GM18858 (cell line): ENCODE results near the gene PDZD8.
A peak's percentile ranks its signal among the peaks of the same experiment; 100 is the strongest.

Source experiments
- ATAC-seq: cut with Tn5 transposase; IDR thresholded peaks from one replicate; pipeline ENCODE4 v1.9.1; 2021; ENCODE audit not compliant: unreplicated experiment

PDZD8 gene, protein sequence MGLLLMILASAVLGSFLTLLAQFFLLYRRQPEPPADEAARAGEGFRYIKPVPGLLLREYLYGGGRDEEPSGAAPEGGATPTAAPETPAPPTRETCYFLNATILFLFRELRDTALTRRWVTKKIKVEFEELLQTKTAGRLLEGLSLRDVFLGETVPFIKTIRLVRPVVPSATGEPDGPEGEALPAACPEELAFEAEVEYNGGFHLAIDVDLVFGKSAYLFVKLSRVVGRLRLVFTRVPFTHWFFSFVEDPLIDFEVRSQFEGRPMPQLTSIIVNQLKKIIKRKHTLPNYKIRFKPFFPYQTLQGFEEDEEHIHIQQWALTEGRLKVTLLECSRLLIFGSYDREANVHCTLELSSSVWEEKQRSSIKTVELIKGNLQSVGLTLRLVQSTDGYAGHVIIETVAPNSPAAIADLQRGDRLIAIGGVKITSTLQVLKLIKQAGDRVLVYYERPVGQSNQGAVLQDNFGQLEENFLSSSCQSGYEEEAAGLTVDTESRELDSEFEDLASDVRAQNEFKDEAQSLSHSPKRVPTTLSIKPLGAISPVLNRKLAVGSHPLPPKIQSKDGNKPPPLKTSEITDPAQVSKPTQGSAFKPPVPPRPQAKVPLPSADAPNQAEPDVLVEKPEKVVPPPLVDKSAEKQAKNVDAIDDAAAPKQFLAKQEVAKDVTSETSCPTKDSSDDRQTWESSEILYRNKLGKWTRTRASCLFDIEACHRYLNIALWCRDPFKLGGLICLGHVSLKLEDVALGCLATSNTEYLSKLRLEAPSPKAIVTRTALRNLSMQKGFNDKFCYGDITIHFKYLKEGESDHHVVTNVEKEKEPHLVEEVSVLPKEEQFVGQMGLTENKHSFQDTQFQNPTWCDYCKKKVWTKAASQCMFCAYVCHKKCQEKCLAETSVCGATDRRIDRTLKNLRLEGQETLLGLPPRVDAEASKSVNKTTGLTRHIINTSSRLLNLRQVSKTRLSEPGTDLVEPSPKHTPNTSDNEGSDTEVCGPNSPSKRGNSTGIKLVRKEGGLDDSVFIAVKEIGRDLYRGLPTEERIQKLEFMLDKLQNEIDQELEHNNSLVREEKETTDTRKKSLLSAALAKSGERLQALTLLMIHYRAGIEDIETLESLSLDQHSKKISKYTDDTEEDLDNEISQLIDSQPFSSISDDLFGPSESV

DNA sequence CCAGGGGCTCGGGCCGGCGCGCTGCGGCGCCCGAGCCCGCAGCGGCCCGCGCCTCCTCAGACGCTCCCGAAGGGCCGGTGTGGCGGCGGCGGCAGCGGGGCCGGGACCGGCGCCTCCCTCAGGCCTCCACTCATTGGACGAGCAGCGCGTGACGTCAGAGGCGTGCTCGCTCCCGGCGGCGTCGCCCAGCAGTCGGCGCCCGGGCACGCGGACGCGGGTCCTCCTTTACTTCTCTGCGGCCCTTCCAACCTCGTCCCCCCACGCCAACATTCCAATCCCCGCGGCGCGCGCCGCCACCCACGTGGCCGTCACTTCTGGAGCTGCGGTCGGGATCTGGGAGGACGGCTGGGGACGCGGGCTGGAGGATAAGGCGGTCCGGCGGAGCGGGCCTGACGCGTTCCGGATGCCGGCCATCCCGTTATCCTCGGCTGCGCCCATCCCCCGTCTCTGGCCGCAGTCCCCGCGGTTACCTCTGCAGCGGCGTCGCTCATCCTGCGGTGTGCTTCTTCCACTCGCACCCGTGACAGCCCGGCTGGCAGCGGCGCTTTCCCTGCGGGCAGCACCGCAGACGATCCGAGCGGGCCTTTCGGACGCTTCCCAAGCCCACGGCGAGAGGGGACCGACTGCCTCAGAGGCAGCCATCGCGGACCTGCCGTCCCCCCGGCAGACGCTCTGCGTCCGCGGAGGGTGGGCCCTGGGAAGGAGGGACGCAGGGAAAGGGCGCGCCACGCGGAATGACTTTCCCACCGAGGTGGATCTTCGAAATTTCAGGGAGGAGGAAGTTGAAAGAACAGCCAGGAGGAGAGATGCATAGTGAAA is at the start of gene PDZD8:
Gene PDZD8, minus strand, starts transcription at position 81 of the 819 bp plus-strand sequence. CDS start 213 bp downstream, outside the sequence.
- ATAC-seq = peak; percentile 78

DNA sequence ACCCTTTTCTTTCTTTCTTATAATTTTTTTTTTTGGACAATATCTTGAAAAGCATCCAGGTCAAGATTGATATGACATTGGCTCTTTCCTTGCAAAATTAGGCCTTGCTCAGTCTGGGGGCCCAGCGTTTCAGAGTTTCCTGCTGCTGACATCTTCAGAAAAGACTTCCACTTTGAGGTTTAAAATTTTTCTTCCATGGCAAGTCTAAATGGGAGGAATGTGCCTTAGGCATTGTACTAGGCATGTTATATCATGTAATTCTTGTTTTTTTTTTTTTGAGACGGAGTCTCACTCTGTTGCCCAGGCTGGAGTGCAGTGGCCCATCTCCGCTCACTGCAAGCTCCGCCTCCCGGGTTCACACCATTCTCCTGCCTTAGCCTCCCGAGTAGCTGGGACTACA is 48.9 kb upstream of the PDZD8 start:
- no peak for ATAC-seq

DNA sequence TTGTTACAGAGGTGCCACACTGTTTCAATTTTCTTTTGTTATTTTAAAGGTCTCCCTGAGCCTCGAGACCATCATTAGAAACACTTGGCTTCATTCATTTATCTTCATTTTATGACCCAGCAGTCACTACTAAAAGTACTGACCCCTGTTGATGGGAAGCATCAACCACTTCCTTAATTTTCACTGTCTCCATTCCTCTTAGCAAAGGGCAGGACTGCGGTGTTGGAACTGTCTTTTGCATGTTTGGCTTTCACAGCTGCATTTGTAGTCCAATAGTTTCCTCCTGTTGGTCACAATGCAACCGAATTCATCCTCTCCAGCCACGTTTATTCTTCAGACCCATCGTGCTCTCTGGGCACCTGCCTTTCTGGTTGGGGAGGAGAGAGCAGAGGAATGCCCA is 46.7 kb upstream of the PDZD8 start:
- ATAC-seq = no peak

GRCh38 chr10:117420768-117421167 is 45.5 kb upstream of the PDZD8 start:
- no peak for ATAC-seq

- ATAC-seq = no peak
These were observed 44.7 kb upstream of the PDZD8 start for GRCh38 chr10:117419921-117420320.

- ATAC-seq = no peak
These were observed 43.9 kb upstream of the PDZD8 start for GRCh38 chr10:117419159-117419558.

GRCh38 chr10:117418121-117418520 is 42.9 kb upstream of the PDZD8 start:
- ATAC-seq = no peak

DNA sequence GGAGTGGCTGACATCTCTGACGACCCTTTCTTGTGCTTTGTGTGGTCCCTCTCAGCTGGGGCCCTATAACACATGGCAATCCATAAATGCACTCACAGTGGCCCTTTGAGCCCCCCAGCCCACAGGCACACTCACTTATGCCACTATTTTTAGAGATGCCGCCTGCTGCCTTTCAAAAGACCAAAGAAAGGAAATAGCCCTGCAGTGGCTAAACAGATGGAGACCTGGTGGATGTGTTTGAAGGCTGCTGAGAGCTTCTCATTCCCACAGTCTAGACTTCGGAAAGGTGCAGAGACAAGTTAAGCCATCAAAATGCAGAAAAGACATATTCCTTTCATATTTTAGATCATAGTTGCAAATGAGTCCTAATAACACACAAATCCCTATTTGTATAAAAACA is 42.0 kb upstream of the PDZD8 start:
- no peak for ATAC-seq

DNA sequence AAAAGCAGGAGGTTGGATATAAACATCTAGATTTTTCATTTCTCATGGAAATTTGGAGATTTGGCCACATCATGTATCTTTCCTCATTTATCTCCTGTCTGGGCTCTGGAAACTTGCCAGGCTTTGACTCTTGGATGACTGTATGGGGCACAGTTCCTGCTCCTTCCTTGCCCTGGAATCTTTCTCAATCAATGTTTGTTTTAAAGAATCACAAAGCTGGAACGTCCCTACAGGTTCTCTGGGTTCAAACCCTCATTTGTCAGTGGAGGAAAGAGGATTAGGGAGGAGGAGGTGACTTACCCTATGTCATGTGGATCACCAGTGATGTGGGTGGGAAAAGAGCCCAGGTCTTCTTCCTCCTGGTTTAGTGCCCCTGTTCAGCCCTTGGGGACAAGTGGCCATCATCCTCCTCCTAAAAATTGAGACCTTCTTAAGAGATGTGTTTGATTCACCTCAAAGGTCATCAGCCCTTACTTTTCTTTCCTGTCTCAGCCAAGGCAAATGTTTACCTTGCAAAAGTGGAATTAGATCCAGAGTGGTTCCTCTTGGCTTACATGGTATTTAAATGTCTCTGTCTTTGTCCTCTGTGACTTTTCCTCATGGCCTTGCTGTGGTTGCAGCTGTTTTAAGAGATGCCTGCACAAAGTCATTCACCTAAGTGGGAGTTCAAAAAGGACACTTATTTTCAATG is 38.8 kb upstream of the PDZD8 start:
- ATAC-seq = no peak

GRCh38 chr10:117412469-117413010 is 37.3 kb upstream of the PDZD8 start:
- no peak for ATAC-seq

DNA sequence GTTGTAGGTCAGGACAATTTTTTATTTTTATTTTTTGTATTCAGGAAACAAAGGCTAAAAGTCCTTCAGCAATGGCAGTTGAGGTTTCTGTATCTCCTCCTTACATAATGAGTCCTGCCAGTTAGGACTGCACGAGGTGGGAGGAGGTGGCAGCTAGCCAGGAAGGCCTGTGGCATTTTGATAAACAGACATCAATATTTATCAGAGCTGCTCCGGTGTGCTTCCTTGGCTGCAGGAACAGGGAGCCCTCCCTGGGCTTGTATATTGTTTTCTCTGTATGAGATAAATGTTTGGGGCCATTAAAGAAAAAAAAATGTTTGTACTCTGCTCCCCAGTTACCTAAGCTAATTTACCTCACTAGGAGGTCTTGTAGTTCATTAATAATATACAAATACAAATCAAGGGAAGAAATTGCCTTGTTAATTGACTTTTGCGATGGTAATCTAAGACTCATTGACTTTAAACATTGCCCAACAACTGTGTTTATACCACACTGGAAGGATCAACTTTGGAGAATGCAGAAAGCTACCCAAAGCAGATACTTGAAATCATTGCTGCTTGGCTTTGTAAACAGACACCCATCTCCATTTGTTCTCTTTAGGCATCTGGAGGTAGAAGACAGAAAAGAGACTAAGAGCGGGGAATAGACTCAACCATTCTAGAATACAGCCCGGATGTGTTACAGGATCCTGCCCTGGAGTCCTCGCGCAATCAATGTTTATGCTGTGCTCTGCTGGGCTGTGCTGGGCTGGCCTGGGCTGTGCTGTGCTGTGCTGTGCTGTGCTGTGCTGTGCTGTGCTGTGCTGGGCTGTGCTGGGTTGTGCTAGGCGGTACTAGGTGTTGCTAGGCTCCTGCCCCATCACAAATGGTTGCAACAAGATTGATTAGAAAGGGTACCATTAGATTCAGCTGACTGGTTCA is 36.5 kb upstream of the PDZD8 start:
- ATAC-seq = no peak

DNA sequence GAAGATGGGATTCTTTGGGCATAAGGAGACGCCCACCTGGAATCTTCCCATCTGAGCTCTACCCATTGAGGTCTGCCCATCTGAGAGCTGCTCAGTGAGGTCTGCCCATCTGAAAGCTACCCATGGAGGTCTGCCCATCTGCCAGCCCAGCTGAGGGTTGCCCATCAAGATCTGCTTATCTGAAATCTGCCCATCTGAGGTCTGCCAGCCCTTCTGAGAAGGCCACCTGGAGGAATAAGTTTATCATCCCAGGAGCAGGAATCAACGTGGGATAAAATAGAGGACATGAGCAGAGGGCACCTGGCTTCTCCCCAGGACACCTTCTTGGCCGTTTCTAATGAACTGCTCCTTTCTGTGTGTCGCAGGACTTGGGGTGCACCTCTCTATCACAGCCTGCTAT is 35.3 kb upstream of the PDZD8 start:
- ATAC-seq = no peak

DNA sequence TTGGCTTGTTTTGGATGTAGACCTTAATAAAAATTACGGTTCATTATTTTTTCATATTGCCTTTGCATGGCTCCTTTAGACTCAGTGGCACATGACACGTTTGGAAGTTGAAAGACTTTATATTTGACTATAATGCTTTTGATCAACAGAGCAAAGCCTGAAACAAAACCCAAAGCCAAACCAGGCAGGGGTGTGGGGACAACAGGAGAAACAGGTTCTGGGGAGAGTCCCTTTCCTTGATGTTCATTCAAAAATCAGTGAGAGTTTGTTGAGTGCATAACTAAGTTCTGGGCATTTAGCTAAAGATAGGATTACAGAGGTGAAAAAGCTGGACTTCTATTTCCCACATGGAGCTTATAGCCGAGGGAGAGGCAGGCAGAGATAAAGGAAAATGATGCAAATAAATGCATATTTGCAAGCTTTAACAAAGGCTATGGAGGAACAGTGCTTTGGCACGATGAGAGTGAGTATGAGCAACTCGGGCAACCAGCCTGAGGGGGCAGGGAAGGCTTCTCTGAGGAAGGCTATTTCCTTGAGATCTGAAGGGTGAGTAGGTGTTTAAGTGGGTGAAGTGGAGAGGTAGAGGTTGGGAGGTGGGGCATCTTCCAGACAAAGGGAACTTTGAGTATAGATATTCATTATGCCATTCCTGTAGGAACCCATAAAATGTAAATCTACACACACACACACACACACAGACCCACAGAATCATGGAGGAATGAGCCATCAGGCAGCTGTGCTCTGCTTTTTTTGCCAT is 34.5 kb upstream of the PDZD8 start:
- no peak for ATAC-seq

DNA sequence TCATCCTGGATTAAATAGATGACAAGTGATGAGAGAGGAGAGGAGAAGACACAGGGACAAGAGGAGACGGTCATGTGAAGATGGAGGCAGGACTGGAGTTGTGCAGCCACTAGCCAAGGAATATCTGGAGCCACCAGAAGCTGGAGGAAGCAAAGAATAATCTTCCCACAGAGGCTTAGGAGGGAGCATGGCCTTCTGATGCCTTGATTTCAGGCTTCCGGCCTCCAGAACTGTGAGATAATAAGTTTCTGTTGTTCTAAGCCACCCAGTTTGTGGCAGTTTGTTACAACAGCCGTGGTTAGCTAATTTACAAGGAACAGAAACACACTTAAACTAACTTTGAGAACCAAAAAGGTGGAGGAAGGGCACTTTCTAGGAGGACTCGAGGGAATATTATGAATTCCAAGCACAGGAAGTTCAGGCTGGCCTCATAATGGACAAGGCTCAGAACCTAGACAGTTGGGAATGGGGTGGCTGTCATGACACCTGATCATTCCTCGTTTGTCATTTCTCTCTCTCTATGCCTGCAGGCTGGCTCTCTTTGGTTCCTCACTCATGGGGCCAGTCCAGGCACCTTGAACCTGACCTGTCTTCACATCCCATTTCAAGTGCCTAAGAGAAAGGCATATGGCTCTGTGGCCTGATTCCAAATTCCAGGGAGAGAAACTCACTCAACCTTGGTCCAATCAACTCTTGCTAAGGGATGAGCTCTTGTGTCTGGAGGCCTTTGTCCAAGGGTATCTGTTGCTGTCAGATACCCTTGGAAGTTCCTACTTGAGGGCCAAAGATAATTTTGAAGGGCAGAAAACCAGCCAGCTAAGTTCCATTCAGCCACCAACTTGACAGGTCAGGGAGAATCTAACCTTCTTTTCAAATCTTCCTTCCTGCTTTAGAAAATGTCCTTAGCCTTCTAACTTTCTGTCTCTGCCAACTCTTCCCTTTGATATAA is 33.5 kb upstream of the PDZD8 start:
- no peak for ATAC-seq

- ATAC-seq = no peak
These were observed 30.5 kb upstream of the PDZD8 start for GRCh38 chr10:117405730-117406129.

DNA sequence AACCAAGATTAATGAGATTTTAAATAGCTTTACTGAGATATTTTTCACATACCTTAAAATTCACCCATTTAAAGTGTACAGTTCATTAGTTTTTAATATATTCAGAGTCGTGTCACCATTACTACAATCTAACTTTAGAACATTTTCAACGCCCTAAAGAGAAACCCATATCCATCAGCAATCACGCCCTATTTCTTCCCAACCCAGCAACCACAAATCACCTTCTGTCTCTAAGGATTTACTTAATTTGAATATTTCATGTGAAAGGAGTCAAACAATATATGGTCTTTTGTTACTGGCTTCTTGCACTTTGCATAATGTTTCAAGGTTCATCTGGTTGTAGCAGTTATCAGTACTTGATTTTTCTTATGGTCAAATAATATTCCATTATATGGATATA is 25.1 kb upstream of the PDZD8 start:
- no peak for ATAC-seq
